Retinal pigment epithelial cell (primary cell): ENCODE measurements around the gene DIPK1C.

Source experiments
- DNase-seq: peaks from one replicate; pipeline ENCODE4 v3.0.0-alpha.2; 2010; ENCODE audit warnings: low read depth
- H3K4me3 ChIP-seq: 2 replicates; pipeline ENCODE4 v1.5.1; 2011; ENCODE audit warnings: mild to moderate bottlenecking, low read length, control low read depth, moderate library complexity
- TF ChIP-seq, protein P1 (sequence below): conservative IDR thresholded peaks from 2 replicates; pipeline ENCODE4 v1.5.1; 2011; ENCODE audit warnings: low read depth, low read length, control low read depth, inconsistent platforms

The DIPK1C gene

GRCh38 chr18:74413836-74414235 is 43.3 kb downstream of the DIPK1C start:
- TF ChIP-seq, protein P1, sequence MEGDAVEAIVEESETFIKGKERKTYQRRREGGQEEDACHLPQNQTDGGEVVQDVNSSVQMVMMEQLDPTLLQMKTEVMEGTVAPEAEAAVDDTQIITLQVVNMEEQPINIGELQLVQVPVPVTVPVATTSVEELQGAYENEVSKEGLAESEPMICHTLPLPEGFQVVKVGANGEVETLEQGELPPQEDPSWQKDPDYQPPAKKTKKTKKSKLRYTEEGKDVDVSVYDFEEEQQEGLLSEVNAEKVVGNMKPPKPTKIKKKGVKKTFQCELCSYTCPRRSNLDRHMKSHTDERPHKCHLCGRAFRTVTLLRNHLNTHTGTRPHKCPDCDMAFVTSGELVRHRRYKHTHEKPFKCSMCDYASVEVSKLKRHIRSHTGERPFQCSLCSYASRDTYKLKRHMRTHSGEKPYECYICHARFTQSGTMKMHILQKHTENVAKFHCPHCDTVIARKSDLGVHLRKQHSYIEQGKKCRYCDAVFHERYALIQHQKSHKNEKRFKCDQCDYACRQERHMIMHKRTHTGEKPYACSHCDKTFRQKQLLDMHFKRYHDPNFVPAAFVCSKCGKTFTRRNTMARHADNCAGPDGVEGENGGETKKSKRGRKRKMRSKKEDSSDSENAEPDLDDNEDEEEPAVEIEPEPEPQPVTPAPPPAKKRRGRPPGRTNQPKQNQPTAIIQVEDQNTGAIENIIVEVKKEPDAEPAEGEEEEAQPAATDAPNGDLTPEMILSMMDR, result no peak
- DNase-seq, result no peak
- no peak overlapping the region for H3K4me3 ChIP-seq

DNA sequence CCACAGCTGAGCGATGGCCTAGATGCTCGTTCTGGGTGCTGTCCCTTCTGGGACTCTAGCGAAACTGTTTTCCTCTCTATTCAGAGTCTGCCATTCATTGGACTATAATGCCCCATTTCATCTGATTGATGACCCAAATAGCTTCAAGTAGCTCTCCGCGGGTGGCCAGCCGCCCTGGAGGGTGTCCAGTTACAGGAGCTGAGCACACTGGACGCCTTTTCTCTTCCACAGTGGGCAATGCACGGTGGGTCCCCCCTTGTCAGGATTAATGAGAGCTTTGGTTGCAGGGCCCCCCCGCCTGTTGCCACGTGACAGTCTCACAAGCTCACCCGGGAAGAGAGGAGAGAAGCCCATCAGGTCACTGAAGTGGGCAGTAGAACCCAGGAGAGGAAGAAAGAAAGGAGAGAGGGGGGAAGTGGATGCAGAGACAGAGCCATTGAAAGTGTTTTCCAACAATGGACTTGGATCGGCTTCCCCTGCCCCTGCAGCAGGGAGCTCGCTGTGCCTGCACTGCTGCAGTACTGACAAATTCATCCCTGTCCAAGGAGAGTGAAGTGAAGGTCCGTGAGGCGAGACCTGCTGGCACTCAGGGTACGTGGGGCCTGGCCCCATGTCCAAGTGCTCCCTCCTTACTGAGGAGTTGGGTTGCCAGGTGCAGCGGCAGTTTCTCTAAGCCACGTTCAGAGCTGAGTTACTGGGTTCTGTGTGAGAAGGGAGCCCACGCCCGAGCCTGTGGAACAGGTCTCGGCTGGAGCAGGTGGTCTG is 44.8 kb downstream of the DIPK1C start:
- H3K4me3 ChIP-seq, result no peak overlapping the region
- no peak for DNase-seq
- TF ChIP-seq, protein P1, result no peak

- no peak for DNase-seq
- H3K4me3 ChIP-seq, result no peak overlapping the region
- TF ChIP-seq, protein P1, result no peak
These were observed 45.6 kb downstream of the DIPK1C start for GRCh38 chr18:74411475-74411874.

GRCh38 chr18:74410441-74410992 is 46.6 kb downstream of the DIPK1C start:
- no peak for DNase-seq
- H3K4me3 ChIP-seq, result no peak overlapping the region
- TF ChIP-seq, protein P1, result no peak

- no peak overlapping the region for H3K4me3 ChIP-seq
- TF ChIP-seq, protein P1, result no peak
- DNase-seq, result no peak
These were observed 49.2 kb downstream of the DIPK1C start for GRCh38 chr18:74407888-74408287.

DNA sequence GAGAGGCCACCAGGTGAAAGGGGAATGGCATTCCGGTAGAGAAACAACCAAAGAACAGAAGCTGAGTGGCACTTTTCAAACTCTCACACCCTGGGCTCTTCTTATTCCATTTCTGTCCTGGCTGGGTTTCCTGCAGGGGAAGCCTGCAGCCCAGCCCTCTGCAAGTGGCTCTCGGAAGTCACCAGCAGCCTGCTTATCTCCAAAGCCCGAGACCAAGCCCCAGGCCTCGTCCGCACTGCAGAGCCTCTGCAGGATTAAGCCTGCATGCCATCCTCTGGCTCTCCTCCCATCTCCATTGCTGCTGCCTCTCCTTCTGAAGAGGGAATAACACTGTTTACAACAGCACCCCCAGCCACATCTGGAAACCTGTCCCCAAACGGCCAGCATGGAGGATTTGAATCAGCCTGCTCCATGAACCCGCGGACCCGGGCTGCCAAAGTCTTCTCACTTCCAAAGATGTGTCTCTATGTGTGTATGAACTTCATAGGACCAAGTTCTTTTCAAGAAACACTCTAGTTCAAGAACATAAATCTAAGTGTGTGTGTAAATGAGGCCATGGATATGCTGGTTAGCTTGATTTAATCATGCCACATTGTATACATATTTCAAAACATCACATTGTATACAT is 54.2 kb downstream of the DIPK1C start:
- no peak overlapping the region for H3K4me3 ChIP-seq
- TF ChIP-seq, protein P1, result no peak
- no peak for DNase-seq
